HepG2 (cell line): Measurements from ENCODE around the gene TYROBP. TPM values are rescaled to one million over a fixed set of nuclear protein-coding genes. Genes with fewer than 3 reads are reported as not detected.

Experiments used
- ATAC-seq: fragments of 200-7000 bp; cut with Tn5 transposase; 3 replicates; pipeline ENCODE4 v1.9.1; 2020; ENCODE audit warnings: mild to moderate bottlenecking, moderate library complexity
- BruUV-seq: library from RNA; stranded (reverse); fragments of 400-500 nt; replicated peaks from 2 replicates; lab custom pipeline; 2021; lab: Mats Ljungman, UMichigan
- CTCF ChIA-PET: fragments of 300-600 bp; formaldehyde crosslinking; extraction: SDS; loops from one replicate; lab custom pipeline; 2021; ENCODE audit warnings: low total read pairs, inconsistent platforms, low intra/inter-chr PET ratio; lab: Yijun Ruan, JAX
- POLR2A ChIA-PET: fragments of 350-600 bp; sonication (Branson Sonifier 250); formaldehyde crosslinking; loops from one replicate; lab custom pipeline; 2020; ENCODE audit warnings: antibody characterized with exemption, inconsistent platforms; lab: Yijun Ruan, JAX
- DNase-seq: peaks from one replicate; pipeline ENCODE4 v3.0.0-alpha.2; 2015; ENCODE audit warnings: low spot score
- FAIRE-seq: peaks from 3 replicates; lab custom pipeline; 2011; peaks lifted over from hg19 to GRCh38; lab: Jason Lieb, UNC
- H2AFZ ChIP-seq: one replicate; pipeline ENCODE4 v1.6.1; 2011; ENCODE audit warnings: low read length, inconsistent platforms
- H3K27ac ChIP-seq: fragments of 300-600 bp; 3 replicates; pipeline ENCODE4 v1.8.0; 2011; ENCODE audit warnings: mixed run types, mild to moderate bottlenecking, mixed read lengths, low read length, inconsistent platforms; ENCODE audit not compliant: insufficient read depth; ENCODE audit errors: extremely low read length
- H3K27me3 ChIP-seq, 2 experiments: fragments of 200-600 bp in 1 of 2; 2 replicates in 1 of 2; 3 replicates in 1 of 2; pipeline versions ENCODE4 v1.6.0 to v1.8.0; 2011; ENCODE audit warnings: low read length in 2 of 2, mild to moderate bottlenecking in 2 of 2, moderate library complexity in 2 of 2, inconsistent platforms in 1 of 2; ENCODE audit not compliant: insufficient read depth in 2 of 2, control insufficient read depth in 1 of 2
- H3K36me3 ChIP-seq, 2 experiments: fragments of 200-600 bp in 1 of 2; replicated peaks in 1 of 2; 2 replicates in 1 of 2; 3 replicates in 1 of 2; pipeline versions ENCODE4 v1.5.1 to v1.8.0; 2011; ENCODE audit warnings: low read length in 2 of 2, inconsistent platforms in 1 of 2; ENCODE audit not compliant: insufficient read depth in 2 of 2, control insufficient read depth in 1 of 2
- H3K4me1 ChIP-seq: 2 replicates; pipeline ENCODE4 v1.5.1; 2012; ENCODE audit warnings: low read length, inconsistent platforms; ENCODE audit not compliant: insufficient read depth
- H3K4me2 ChIP-seq: 2 replicates; pipeline ENCODE4 v1.6.0; 2011; ENCODE audit warnings: low read depth, low read length, inconsistent platforms
- H3K4me3 ChIP-seq, 3 experiments: fragments of 200-600 bp in 1 of 3; sonication (generic), shearing (Covaris generic) in 1 of 3; replicated peaks in 1 of 3; 2 replicates each; pipeline ENCODE4 v1.5.1; 2011 to 2016; ENCODE audit warnings: low read length in 3 of 3, inconsistent platforms in 2 of 3, low read depth in 2 of 3, mild to moderate bottlenecking in 2 of 3, control low read depth in 1 of 3, mixed read lengths in 1 of 3; ENCODE audit not compliant: insufficient read depth in 1 of 3
- H3K79me2 ChIP-seq: one replicate; pipeline ENCODE4 v1.6.1; 2011; ENCODE audit warnings: low read length, inconsistent platforms; ENCODE audit not compliant: insufficient read depth
- H3K9ac ChIP-seq: 2 replicates; pipeline ENCODE4 v1.6.0; 2011; ENCODE audit warnings: mild to moderate bottlenecking, low read depth, low read length, inconsistent platforms; ENCODE audit not compliant: insufficient read depth
- H3K9me3 ChIP-seq: 2 replicates; pipeline ENCODE4 v1.5.1; 2012; ENCODE audit warnings: mild to moderate bottlenecking, low read length
- H4K20me1 ChIP-seq: 2 replicates; pipeline ENCODE4 v1.6.0; 2011; ENCODE audit warnings: inconsistent platforms, mild to moderate bottlenecking, low read length, moderate library complexity; ENCODE audit not compliant: insufficient read depth
- CHCHD3 ChIP-seq: sonication (generic); formaldehyde crosslinking; IDR thresholded peaks from 2 replicates; pipeline ENCODE4 v1.8.0; 2022; ENCODE audit warnings: mild to moderate bottlenecking, missing genetic modification reagents, moderate library complexity
- EHMT2 ChIP-seq: fragments of 200-600 bp; sonication (generic); IDR thresholded peaks from 2 replicates; pipeline ENCODE4 v1.7.0; 2017; ENCODE audit warnings: antibody characterized with exemption, low read depth, low read length, borderline replicate concordance
- FOSL1 ChIP-seq: sonication (generic); formaldehyde crosslinking; IDR thresholded peaks from 2 replicates; pipeline ENCODE4 v1.9.0; 2021; ENCODE audit warnings: missing genetic modification reagents, borderline replicate concordance
- HOXA9 ChIP-seq: sonication (generic); formaldehyde crosslinking; IDR thresholded peaks from 2 replicates; pipeline ENCODE4 v1.8.1; 2022; ENCODE audit warnings: missing genetic modification reagents, mild to moderate bottlenecking, moderate library complexity, borderline replicate concordance
- IRF9 ChIP-seq: sonication (generic); formaldehyde crosslinking; IDR thresholded peaks from 2 replicates; pipeline ENCODE4 v1.8.0; 2022; ENCODE audit warnings: missing genetic modification reagents, mild to moderate bottlenecking, borderline replicate concordance
- PPARG ChIP-seq: conservative IDR thresholded peaks from 2 replicates; pipeline ENCODE4 v1.6.1; 2016; ENCODE audit warnings: missing biosample characterization, missing genetic modification reagents
- SALL2 ChIP-seq: sonication (generic); formaldehyde crosslinking; IDR thresholded peaks from 2 replicates; pipeline ENCODE4 v1.8.1; 2023; ENCODE audit warnings: mild to moderate bottlenecking, missing genetic modification reagents, inconsistent platforms
- SP1 ChIP-seq, 2 experiments: fragments of 450-650 bp in 1 of 2; sonication (generic) in 1 of 2; formaldehyde crosslinking in 1 of 2; IDR thresholded peaks; 2 replicates each; pipeline versions ENCODE4 v1.4.0 to v1.6.1; 2016 to 2020; ENCODE audit warnings: missing genetic modification reagents in 1 of 2
- YEATS4 ChIP-seq: sonication (generic); formaldehyde crosslinking; IDR thresholded peaks from 2 replicates; pipeline ENCODE4 v1.4.0; 2020; ENCODE audit warnings: missing genetic modification reagents, borderline replicate concordance
- YY1 ChIP-seq: IDR thresholded peaks from 2 replicates; pipeline ENCODE4 v1.6.1; 2011; ENCODE audit warnings: low read length, low read depth, moderate library complexity, mild to moderate bottlenecking; ENCODE audit not compliant: insufficient read depth, insufficient replicate concordance
- ZBTB1 ChIP-seq: sonication (generic); formaldehyde crosslinking; IDR thresholded peaks from 2 replicates; pipeline ENCODE4 v1.4.0; 2020; ENCODE audit warnings: missing genetic modification reagents, borderline replicate concordance
- ZNF20 ChIP-seq: sonication (generic); formaldehyde crosslinking; IDR thresholded peaks from 2 replicates; pipeline ENCODE4 v1.4.0; 2020; ENCODE audit warnings: mild to moderate bottlenecking, moderate library complexity, missing genetic modification reagents
- WGBS: methylation state at CpG from one replicate; pipeline ENCODE4 v1.1.6; 2017; ENCODE audit warnings: low lambda C conversion rate; 5-methylcytosine and 5-hydroxymethylcytosine counted together
- in situ Hi-C: cut with HindIII; loops from 2 replicates; pipeline ENCODE4 v1.10.0; 2017; ENCODE audit warnings: low pct_unique_long_range_greater_than_20kb; ENCODE audit not compliant: extremely low pct_ligation_motif_present
- intact Hi-C: fragments of 100-400 bp; cut with micrococcal nuclease; formaldehyde crosslinking; loops from one replicate; pipeline ENCODE4 v1.10.0; 2022; ENCODE audit not compliant: unreplicated experiment
- polyA plus RNA-seq, 8 experiments: library from polyadenylated mRNA; depleted of rRNA in 3 of 8; stranded (reverse) in 7 of 8; unstranded in 1 of 8; fragments of >200 nt; fragmentation: Illumina TruSeq in 4 of 8; extraction: Trizol in 4 of 8; gene quantifications; 2 replicates each; pipeline versions ENCODE4 v1.2.1 to v1.2.3, GENCODE V29; 2011 to 2016; ENCODE audit warnings: low read depth in 4 of 8, missing spikeins in 1 of 8, mixed read lengths in 1 of 8; ENCODE audit not compliant: insufficient read depth in 1 of 8
- total RNA-seq, 5 experiments: library from RNA; depleted of rRNA; stranded (reverse); fragments of >200 nt; fragmentation: Illumina TruSeq; extraction: Trizol; gene quantifications; 2 replicates each; pipeline ENCODE4 v1.2.3, GENCODE V29; 2016; ENCODE audit warnings: low read depth in 1 of 5
- TF ChIP-seq, protein P1 (sequence below): sonication (generic); formaldehyde crosslinking; conservative IDR thresholded peaks from 2 replicates; pipeline ENCODE4 v1.8.0; 2022; ENCODE audit warnings: mild to moderate bottlenecking, moderate library complexity, missing genetic modification reagents
- TF ChIP-seq, protein P2 (sequence below), 2 experiments: fragments of 450-650 bp in 1 of 2; sonication (generic) in 1 of 2; formaldehyde crosslinking; IDR thresholded peaks; 2 replicates each; pipeline versions ENCODE4 v1.5.0 to v1.8.0; 2020 to 2022; ENCODE audit warnings: mild to moderate bottlenecking in 1 of 2, missing genetic modification reagents in 1 of 2

The TYROBP gene
- total and polyA plus RNA-seq, 2 of the 13 experiments (the other 11 are each of a cell fraction or from before 2014, with no cell fraction given): not detected

DNA sequence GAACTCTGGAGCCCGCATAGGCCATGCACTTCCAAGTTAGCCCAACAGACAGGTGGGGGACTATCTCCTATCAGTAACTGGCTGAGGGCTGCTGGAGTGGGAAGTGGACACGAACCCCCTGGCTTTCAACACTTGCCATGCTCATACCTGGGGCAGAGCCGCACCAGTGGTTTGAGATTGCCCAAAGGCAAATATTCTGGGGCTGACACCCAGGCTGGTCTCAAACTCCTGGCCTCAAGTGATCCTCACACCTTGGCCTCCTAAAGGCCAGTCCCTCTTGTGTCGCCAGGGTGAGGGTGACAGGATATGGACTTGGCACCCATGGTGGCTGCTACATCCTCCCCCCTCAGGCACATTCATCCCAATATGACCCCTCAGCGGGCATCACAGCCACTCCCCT, 20.9 kb downstream of the TYROBP start:
- H3K36me3 ChIP-seq: peaks cover 4 to 14% of the 10 kb centered on the region in 2 experiments; a peak in 3 of 5 replicates
- intact Hi-C loops: no loop called here
- in situ Hi-C loops: loop anchor here (10.0 kb wide), 1 partner anchor 48 kb away; the partner anchor contains the start of gene LRFN3

GRCh38 chr19:35885904-35886303, 22.2 kb downstream of the TYROBP start:
- DNase-seq (no peak), ATAC-seq (no peak), FAIRE-seq (no peak)
- Histone ChIP-seq H3K79me2 (no peaks in the 10 kb centered on the region), H3K4me1 (no peaks in the 10 kb centered on the region), H3K4me2 (no peak overlapping the region), H3K27ac (no peak overlapping the region), H3K9me3 (no peaks in the 10 kb centered on the region), H3K9ac (no peak overlapping the region), H3K36me3 (peaks cover 4 to 14% of the 10 kb centered on the region in 2 experiments; a peak in 3 of 5 replicates), H4K20me1 (no peaks in the 10 kb centered on the region), H3K27me3 (no peaks in the 10 kb centered on the region), H3K4me3 (no peak overlapping the region), H2AFZ (no peak overlapping the region)
- no peak for TF ChIP-seq IRF9 (CRISPR knock-in tag)
- no peak for TF ChIP-seq CHCHD3 (CRISPR knock-in tag)
- TF ChIP-seq, protein P1, sequence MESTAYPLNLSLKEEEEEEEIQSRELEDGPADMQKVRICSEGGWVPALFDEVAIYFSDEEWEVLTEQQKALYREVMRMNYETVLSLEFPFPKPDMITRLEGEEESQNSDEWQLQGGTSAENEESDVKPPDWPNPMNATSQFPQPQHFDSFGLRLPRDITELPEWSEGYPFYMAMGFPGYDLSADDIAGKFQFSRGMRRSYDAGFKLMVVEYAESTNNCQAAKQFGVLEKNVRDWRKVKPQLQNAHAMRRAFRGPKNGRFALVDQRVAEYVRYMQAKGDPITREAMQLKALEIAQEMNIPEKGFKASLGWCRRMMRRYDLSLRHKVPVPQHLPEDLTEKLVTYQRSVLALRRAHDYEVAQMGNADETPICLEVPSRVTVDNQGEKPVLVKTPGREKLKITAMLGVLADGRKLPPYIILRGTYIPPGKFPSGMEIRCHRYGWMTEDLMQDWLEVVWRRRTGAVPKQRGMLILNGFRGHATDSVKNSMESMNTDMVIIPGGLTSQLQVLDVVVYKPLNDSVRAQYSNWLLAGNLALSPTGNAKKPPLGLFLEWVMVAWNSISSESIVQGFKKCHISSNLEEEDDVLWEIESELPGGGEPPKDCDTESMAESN (CRISPR knock-in tag): no peak
- no peak for TF ChIP-seq YEATS4 (CRISPR knock-in tag)
- no peak for TF ChIP-seq YY1
- no peak for TF ChIP-seq FOSL1
- TF ChIP-seq, protein P2, sequence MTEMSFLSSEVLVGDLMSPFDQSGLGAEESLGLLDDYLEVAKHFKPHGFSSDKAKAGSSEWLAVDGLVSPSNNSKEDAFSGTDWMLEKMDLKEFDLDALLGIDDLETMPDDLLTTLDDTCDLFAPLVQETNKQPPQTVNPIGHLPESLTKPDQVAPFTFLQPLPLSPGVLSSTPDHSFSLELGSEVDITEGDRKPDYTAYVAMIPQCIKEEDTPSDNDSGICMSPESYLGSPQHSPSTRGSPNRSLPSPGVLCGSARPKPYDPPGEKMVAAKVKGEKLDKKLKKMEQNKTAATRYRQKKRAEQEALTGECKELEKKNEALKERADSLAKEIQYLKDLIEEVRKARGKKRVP (CRISPR knock-in tag; IDR thresholded peaks at IDR 0.05): no peak
- TF ChIP-seq SP1 (IDR thresholded peaks at IDR 0.05): no peak
- TF ChIP-seq SP1 (CRISPR knock-in tag; IDR thresholded peaks at IDR 0.05): no peak
- no peak for TF ChIP-seq PPARG (CRISPR knock-in tag)
- no peak for TF ChIP-seq EHMT2
- TF ChIP-seq HOXA9 (CRISPR knock-in tag): no peak
- TF ChIP-seq ZBTB1 (CRISPR knock-in tag): no peak
- TF ChIP-seq SALL2 (CRISPR knock-in tag): no peak
- intact Hi-C loops (no loop called here), in situ Hi-C loops (loop anchor here (10.0 kb wide), 1 partner anchor 49 kb away; the partner anchor contains the start of gene LRFN3)
- POLR2A ChIA-PET: no interaction called here
- CTCF ChIA-PET: no interaction called here
- 88% methylated on average over 7 of the region's 8 CpGs for WGBS
- BruUV-seq: no TSS peak

More for the DNA sequence above, 20.9 kb downstream of the TYROBP start:
- Histone ChIP-seq H3K9me3 (no peaks in the 10 kb centered on the region), H3K9ac (no peak overlapping the region), H3K27ac (no peak overlapping the region), H3K27me3 (no peaks in the 10 kb centered on the region), H3K4me1 (no peaks in the 10 kb centered on the region), H3K4me2 (no peak overlapping the region), H2AFZ (no peak overlapping the region), H4K20me1 (no peaks in the 10 kb centered on the region), H3K79me2 (no peaks in the 10 kb centered on the region), H3K4me3 (no peak overlapping the region)
- no peak for ATAC-seq
- TF ChIP-seq ZNF20: no peak
- CTCF ChIA-PET: no interaction called here
- DNase-seq: no peak
- BruUV-seq: no TSS peak
- POLR2A ChIA-PET: no interaction called here
- WGBS: 83% methylated on average over 3 of the region's 5 CpGs
- FAIRE-seq: no peak
